Stimulated activated CD8-positive, alpha-beta memory T cell treated with anti-CD3 and anti-CD28 coated beads, Interleukin-15, amount 100 ng/mL, for 24 hours (primary cell): Measurements from ENCODE around the gene BCO2.
"Not testable (repeated sequence)": the region's sequence is repeated elsewhere in the genome, so short reads cannot be mapped to it uniquely, and the experiment has no call there.

ENCODE experiments used
- DNase-seq: peaks from one replicate; pipeline ENCODE4 v3.0.0-alpha.2; 2020; ENCODE audit warnings: low read depth

Gene BCO2, protein sequence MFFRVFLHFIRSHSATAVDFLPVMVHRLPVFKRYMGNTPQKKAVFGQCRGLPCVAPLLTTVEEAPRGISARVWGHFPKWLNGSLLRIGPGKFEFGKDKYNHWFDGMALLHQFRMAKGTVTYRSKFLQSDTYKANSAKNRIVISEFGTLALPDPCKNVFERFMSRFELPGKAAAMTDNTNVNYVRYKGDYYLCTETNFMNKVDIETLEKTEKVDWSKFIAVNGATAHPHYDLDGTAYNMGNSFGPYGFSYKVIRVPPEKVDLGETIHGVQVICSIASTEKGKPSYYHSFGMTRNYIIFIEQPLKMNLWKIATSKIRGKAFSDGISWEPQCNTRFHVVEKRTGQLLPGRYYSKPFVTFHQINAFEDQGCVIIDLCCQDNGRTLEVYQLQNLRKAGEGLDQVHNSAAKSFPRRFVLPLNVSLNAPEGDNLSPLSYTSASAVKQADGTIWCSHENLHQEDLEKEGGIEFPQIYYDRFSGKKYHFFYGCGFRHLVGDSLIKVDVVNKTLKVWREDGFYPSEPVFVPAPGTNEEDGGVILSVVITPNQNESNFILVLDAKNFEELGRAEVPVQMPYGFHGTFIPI

DNA sequence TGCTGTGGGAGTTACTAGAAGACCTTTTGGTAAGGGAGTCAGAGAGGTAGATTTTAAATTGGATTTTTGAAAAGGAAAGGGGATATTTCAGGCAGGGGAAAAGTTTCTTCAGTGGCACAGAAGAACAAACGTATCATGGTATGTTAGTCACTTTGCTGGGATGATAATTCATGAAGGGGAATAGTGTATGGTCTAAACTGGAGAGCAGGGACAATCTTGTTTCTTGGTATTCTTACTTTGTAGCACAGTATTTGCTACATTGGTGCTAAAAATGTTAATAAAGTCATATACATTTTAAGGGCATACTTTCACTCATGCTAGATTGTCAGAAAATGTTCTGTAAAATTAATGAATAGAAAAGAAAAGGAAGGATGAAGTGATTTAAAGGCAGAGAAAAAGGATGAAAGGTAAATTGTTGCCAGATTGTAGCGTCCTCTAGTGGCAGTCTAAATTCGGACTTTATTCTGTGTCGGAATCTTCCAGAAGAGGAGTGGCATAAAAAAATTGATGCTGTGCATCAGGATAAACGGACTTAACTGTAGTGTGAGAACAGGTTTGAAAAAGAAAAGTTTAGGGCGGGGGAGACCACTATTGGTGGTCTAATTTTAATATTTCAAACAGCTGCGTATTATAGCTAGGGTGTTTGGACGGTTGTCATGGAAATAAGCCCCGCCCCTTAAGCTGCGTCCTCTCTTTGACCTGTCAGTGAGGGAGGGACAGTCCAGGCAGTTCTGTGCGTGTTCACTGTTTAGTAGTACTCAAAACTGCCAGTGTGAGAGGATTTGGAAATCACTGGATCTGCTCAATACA, at the start of gene BCO2:
BCO2 (plus strand) TSS at position 724 of the 810 bp plus-strand sequence. CDS start 90 bp downstream, outside the sequence.
- DNase-seq, result no peak

DNA sequence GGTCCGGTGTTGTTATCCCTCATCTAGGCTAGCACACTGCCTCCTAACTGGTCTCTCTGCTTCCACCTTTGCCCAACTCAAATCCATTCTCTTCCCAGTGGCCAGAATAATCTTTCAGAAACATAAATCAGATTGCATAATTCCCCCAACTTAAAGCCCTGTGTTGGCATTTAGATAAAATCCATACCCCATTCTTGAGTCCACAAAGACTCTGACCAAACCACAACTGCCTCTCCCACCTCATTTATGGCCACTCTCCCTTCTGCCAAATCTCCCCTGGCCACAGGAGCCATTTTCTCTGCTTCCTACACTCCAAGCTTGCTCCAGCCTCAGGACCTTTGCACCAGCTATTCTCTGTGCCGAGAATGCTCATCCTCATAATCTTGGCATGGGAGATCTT, 48.3 kb upstream of the BCO2 start:
- DNase-seq, result no peak

DNA sequence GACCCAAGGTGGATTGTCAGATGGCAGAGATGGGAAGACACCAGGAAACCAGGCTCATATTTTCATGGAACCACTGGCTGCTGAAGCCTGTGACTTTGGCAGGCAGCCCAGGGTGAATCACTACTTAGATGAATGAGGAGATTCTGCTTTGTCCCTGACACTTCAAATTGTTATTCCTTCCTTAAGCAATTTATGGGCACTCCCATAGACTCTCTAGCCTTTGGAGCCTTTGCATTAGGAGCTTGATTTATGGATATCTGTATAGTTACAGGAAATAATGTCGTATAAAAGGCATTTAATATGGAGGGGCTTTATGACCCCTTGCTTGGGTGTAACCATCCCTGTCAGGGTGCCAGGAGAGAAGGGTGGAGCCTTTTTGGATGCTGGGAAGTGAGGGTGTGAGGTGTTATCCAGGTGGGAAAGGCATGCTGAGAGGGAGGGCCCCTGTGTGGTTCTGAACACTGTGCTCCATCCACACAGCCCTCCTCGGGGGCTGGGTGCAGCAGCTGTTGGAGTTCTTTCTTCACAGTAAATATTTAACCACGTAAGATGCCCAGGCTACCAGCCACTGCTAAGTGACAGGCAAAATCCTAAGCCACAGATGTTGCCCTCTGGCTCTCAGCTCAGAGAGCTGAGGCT, 46.7 kb upstream of the BCO2 start:
- DNase-seq, result no peak

DNA sequence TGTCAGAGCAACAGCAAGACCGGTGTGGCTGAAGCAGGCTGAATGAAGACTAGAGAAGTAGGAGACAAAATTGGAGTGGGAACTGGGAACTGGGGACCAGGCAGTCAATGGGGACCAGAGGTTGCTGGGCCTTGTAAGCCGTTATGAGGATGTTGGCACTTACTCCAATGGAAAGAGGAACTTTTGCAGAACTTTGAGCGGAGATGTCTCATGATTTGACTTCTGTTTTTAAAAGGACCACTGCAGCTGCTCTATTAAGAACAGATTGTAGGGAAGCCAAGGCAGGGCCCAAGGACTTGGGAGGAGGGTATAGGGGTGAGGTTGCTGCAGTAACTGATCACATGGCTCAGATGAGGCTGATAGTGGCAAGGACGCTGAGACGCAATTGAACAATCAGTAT, 45.7 kb upstream of the BCO2 start:
- DNase-seq, result no peak

DNA sequence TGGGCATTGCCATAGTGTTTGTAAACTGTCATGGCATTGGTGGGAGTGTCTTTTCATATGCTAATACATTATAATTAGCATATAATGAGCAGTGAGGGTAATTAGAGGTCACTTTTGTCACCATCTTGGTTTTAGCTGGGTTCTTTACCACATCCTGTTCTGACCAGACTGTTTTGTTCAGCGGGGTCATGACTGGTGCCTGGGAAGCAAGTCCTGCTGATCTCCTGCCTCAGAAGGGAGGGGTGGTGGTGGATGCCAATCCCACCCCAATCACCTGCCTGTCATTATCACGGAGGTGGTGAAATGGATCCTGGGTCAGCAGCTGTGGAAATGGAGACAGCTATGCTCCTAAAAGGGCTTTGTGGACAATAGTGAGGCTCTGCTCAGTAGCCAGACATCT, 42.6 kb upstream of the BCO2 start:
- no peak for DNase-seq

DNA sequence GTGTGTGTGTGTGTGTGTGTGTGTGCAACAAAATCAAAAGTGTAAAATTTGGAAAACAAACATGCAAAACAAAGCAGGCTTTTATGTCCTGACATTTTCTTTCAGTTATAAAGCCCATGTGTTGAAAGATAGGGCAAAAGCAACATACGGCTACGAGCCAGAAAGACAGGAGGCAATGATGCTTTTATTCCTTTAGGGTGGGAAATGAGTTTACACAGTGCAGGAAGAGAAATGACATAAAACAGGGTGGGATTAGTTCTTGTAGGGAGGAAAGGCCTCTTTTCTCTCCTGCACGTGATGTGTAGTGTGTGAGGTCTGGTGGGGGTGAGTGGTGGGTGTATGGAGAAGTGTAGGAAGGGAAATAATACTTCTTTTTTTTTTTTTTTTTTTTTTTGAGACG, 40.8 kb upstream of the BCO2 start:
- no peak for DNase-seq

DNA sequence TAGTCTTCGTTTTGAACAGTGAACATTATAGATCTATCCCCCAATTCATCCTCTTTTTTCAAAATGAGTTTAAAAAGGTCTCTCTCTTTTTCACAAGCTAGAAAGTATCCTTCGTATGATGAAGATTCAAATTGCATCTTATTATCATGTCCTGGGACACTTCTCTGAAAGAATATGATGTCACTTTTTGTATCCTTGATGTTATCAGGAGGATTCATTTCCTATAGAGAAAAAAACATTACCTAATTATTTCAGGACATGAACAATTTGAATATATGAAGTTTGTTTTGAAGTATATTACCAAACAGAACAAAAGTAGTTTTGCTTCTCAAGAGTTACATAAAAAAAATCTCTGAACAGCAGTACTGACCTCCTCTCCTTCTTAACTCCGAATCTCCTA, 31.7 kb upstream of the BCO2 start:
- DNase-seq, result no peak

DNA sequence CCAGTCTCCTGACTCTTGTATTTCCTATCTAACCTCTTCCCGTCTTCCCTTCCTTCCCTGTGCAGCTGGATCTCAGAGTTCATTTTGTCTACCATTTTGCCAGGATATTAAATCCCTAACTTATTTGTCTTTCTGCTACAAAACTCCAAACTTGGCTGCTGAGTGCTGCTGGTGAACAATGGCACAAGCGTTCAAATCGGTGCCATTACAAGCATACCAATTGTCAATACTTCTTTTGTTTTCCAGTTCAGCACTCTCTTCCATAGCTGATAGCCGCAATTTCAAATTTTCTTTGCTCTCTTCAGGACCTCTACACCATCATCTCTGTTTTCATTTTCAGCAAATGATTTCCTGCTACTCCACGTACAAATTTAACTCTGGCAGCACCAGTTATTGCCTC, 24.8 kb upstream of the BCO2 start:
- no peak for DNase-seq

DNA sequence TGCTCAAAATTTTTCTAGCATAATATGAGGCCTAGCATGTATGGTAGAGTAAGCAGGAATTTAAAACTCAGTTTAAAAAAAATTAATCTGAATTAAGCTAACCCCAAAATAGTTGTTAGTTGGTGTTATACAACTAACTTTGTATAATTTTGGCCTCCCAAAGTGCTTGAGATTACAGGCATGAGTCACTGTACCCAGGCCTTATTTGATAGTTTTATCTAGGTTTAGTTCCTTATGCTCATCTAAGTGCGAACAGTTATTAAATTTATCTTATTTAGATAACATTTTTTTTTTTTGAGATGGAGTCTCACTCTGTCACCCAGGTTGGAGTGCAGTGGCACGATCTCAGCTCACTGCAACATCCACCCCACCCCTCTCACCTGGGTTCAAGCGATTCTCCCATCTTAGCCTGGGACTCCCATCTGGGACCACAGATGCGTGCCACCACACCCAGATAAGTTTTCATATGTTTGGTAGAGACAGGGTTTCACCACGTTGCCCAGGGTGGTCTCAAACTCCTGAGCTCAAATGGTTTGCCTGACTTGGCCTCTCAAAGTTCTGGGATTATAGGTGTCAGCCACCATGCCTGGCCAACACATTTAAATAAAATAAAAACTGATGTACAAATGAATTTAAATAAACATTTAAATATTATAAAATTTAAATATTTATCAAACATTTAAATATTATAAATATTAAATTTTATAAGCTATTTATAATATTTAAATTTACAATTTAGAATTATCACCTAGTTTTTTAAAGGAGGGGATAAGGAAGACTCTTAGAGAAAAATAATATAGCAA, 19.0 kb upstream of the BCO2 start:
- DNase-seq, result no peak

DNA sequence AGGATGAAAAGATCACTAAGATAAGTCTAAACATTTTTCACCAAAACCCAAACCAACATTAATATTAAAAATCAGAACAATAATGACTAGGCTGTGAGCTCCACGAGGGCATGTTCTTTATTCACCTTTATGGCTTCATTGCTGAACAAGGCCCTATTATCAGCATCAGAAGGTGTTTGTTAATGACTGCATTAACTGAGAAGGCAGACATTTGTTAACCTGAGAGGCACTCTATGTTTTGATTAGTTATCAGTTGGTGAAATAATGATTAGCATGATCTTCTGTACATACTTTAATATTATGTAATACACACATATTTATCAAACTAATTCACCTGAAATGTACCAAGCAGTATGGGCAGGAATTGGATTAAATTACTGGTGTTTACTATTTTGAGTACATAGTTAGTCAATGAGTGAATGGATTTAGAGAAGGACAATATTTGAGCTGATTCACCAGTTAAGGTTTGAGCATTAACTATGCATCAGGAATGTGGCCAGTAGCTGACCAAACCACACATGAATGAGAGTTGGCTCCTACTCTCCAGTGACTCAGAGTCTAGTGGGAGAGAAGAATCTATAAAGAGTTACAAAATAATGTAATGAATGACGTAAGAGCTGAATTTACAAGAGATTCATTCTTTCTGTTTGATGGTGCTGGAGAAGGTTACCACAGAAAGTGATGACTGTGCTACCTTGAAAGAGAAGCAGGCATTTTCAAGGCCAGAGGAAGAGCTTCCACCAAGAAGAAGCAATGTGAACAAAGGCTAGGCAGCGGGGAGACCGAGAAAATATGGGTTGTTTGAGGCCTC, 18.2 kb upstream of the BCO2 start:
- no peak for DNase-seq

DNA sequence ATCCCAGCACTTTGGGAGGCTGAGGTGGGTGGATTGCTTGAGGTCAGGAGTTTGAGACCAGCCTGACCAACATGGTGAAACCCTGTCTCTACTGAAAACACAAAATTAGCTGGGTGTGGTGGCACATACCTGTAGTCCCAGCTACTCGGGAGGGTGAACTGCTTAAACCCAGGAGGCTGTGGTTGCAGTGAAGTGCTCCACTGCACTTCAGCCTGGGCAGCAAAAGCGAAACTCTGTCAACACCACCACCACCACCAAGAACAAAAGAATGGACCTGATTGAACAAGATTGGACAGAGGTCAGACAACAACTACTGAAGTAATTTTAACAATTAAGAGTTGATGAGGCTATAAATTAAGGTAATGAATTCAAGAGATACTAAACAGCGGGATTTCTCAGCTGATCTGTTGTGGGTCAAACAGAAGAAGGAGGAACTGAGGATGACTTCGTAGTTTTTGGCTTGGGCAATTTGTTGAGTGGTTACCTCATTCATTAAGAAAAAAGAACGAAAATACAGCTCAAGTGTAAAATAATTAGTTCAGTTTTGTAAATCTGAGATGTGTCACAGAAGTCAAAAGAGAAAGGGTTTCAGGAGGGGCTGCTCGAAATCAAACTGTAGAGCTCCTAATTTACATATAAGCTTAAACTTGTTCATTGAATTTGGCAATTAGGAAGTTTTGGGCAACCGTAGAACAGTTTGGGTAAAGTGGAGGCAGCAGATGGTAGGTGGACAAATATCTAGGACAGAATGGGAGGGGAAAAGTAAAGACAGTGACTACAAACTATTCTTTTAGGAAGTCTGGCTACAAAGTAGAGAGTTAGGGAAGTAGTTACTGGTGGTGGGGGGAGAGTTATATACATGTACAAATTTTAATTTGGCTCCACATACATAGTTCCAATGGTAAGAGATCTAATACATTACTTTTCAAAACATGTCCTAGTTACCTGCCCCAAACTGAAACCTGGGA, 15.9 kb upstream of the BCO2 start:
- DNase-seq, result no peak

DNA sequence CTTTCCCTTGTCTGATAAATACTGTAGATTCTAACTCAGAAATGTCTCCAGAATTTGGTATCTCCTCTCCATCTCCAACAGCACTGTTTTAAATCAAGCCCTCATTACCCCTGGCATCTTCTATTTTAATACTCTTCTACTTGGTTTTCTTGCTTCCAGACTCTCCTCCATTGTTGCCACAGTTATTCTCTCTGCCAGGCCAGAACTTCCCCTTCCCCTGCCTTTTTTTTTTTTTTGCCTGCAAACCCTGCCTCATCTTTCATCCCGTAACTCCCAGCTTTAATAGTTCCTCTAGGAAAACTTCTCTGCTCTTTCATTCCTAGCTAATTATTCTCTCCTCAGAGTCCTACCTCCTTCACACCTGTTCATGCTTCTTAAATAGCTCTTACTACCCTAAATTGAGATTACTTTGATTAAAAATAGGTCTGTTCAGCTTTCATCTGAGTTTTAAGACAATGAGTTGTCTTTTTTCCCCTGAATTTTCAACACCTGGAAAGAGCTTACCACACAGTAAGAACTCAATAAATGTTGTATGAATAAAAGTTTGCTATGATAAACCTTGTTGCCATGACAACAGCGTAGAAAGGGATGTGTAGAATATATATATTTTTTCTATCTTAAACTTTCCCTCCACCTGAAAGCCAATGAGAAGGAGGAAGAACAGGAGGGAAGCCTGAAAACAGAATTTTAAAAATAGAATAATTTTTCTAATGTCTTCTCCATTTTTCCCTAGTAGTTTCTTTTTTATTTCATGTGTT, 15.0 kb upstream of the BCO2 start:
- DNase-seq, result no peak

DNA sequence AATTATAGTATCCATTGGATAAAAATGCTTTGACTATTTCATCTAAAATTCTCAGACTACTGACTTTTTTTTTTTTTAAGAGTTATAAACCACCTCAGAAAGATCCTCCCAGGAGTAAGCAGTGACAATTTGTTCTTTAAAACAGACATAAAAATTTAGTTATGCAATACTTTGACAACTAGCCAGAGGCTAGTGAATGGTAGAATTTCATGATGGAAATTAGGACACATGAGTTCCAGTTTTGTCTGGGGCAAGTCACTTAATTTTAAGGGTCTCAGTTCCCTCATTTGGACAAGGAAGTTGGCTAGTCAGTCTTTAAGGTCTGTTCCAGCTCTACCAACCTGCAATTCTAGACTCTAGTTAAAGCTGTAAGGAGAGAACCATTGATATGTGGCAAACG, 14.3 kb upstream of the BCO2 start:
- DNase-seq, result no peak

DNA sequence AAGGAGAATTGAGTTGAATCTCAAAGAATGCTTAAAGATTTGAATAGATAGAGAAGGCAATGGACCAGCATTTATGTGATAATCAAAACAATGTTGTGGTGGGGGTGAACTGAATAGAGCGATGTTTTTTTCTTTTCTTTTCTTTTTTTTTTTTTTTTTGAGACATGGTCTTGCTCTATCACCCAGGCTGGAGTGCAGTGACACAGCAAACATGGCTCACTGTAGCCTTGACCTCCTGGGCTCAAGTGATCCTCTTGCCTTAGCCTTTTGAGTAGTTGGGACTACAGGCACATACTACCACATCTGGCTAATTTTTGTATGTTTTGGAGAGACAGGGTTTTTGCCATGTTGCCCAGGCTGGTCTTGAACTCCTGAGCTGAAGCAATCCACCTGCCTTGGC, 13.1 kb upstream of the BCO2 start:
- not testable (repeated sequence) for DNase-seq

DNA sequence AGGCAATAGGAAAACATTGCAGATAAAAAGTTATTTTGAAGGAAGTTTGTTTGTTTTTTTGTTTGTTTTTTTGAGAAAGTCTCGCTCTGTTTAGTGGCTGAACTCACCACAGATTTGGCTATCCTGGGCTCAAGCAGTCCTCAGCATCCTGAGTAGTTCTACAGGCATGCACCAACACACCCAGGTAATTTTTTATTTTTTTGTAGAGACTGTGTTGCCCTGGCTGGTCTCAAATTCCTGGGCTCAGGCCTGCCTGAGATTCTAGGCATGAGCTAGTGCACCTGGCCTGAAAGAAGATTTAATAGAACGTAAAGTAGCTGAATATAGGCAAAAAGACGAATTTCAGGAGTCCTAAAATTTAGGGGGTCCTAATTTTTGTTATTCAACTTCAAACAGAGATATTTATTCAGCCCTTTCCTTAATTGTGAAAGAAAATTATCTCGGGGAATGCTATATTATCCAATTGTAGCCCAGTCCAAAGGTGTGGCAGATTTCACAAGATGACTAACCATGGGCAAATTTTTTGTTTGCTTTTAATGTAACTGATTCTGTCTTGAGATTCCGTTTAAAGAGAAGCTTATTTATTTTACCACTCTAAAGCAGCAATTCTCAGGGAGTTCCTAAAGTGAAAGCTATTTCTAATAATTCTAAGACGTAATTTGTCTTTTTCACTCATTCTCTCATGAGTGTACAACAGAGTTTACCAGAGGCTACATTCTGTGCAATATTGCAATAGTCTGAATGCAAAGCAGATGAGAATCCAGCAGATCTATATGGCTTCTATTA, 12.4 kb upstream of the BCO2 start:
- no peak for DNase-seq

DNA sequence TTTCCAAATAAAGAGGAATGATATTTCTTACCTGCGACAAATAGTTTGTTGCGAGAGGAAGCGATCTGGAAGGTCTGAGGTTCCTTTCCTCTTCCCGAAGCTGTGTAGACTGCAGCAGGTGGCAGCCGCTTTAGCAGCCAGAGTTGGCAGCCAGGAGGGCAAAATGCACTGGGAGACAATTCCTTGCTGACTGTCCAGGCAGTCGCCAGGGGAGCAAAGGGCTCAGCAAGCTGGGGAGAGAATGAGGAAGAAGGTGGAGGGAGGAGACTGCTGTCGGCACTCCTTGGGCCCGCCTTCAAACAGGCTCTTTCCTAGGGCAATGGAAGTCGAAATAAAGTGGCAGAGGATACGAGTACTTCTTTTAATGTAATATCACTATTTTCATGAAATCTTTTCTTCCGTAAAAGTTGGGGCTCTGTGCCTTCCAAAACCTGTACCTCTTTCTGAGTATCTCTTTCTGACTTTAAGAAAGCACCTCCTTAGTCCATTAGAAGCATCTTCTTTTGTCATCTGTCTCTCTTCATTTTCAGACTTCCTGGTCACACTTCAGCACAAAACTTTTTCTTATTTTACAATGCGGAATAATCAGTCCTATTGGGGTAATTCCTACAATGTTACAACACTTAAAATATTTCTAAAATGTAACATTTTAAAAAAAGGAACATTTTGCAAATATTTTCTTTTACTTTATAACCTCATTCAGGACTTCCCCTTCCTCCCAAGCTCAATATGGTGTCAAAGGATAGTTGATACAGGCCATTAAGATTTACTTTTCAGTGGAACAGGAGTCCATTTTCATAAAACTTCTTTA, 11.2 kb upstream of the BCO2 start, which contains the start of gene IL18:
IL18 (minus strand) TSS at position 220 of the 811 bp plus-strand sequence. CDS start 9,041 bp downstream, outside the sequence.
- no peak for DNase-seq

DNA sequence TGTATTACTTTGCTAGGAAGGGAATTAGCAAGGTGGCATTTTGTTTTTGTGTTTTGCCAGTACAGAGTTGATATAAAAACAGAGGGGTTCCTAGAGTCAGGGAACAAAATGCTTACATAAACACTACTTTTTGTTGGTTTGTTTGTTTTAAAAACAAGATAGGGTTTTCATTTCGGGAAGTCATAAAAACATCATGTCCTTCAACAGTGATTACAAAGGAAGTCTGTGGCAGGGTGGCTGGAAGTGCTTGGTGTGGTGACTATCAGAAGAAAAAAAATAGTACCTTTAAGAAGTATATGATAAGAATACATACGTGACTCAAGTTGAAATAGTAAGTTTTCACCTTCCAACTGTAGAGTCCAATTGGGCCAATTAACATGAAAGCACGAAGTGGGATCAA, 10.3 kb upstream of the BCO2 start:
- no peak for DNase-seq
